CD4-positive, alpha-beta T cell treated with Interferon alpha-2 for 1 hour (primary cell): Measurements from ENCODE around the gene RFX2.
"Not testable (repeated sequence)": the region's sequence is repeated elsewhere in the genome, so short reads cannot be mapped to it uniquely, and the experiment has no call there.

Experiments used
- DNase-seq, 2 donors: peaks; one replicate each; pipeline ENCODE4 v3.0.0-alpha.2; 2020 to 2022

The RFX2 gene

GRCh38 chr19:5985837-5986236 is 124.5 kb downstream of the RFX2 start:
- not testable (repeated sequence) for DNase-seq

- DNase-seq: no peak
Observed at GRCh38 chr19:5985098-5985783, 125.1 kb downstream of the RFX2 start.

GRCh38 chr19:5984600-5984999 is 125.7 kb downstream of the RFX2 start:
- no peak for DNase-seq

DNA sequence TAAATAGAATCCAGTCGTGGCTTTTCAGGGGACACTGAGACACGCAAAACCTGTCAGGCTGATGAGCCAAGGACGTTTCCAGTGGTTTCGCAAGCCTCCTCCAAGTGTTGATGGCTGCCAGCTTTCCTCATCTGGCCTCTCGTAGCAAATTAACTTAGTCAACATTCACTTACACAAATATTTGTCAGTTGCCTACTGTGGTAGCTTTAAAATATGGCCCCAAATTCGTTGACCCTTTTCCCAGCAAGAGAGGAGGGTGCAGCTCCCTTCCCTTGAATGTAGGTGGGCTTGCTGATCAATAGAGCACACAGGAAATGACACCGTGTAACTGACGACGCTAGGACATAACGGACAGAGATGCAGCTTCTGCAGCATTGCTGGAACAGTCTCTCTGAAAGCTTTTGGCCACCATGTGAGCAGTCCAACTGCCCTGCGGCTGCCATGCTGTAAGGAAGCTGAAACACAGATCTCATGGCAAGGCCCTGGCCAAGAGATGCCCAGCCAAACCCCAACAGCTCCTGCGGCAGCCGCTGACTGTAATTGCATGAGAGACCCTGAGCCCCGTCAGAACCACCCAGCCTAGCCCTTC is 126.8 kb downstream of the RFX2 start:
- DNase-seq: no peak

DNA sequence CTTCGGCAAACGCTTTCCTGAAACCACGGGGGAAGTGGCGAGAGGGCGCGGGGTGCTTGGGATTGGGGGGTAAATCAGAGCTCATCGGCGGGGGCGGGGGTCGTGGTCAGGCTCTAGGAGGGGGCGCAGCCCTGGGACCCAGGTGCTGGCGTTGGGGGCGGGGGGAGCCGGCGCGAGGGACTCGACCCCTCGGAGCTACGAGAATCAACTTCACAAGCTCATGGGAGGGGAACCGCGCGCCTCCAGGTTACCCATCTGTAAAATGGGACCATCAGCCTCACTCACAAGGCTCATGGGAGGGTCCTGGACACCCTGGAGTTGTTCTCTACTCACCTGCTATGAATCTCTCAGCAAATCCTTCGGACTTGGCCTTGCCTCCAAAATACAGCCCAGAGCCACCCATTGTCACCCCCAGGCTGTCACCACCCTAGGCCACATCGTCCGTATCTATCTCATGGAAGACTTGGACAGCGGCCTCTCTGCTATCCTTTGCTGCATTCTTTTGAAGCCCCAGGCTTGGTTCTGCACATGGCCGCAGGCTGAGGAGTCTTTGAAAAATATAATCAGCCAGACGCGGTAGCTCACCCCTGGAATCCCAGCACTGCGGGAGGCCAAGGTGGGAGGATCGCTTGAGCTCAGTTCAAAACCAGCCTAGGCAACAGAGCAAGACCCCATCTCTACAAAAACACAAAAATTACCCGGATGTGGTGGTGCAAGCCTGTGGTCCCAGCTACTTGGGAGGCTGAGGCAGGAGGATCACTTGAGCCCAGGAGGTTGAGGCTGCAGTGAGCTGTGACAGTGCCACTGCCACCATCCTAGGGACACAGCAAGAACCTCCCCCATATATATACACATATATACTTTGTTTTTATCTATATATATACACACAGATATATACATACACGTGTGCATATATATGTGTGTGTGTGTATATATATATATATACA is 131.4 kb downstream of the RFX2 start:
- no peak for DNase-seq

DNA sequence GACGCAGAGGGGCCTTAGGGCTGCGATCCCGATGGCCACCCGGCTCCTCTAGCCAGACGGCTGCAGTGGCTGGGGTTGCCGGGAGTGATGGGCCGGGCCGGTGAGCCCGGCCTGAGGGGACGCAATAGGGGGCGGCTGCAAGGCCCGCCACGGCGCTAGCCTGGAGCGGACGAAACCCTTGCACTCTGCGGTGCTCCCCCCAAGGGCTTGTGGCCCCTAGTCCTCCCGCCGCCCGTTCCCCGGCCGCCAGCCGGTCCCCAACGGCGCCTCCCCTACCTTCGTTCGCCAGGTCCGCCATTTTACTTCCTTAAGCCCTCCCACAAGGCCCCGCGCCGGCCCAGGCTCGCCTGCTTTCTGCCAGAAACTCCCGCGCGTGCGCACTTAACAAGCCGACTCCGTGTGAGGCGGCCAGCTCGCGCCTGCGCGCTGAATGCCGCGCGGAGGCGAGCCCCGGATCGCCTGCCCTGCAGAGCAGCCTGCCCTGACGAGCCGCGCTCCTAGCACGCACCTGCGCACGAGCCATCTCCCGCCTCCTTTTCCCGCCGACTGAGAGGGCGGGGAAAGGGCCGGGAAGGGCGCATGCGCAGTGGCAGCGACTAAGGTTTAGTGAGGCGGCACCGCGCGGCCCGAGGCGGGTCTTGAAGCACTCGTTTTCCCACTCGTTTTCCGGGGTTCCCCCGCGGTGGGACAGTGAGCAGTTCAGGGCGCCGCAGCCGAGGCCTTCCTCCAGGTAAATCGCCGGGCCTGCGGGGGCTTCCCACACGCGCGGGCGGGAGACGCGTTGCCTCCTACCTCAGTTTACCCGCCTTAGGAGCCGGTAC is 132.3 kb downstream of the RFX2 start, which contains the start of gene RANBP3:
TSS of gene RANBP3 (minus strand) at position 356 of the 821 bp plus-strand sequence. CDS start at position 298, 58 bp downstream.
- peak; percentile 99 to 100 for DNase-seq

GRCh38 chr19:5977222-5977784 is 133.0 kb downstream of the RFX2 start:
- no peak for DNase-seq

GRCh38 chr19:5976768-5977167 is 133.5 kb downstream of the RFX2 start:
- no peak for DNase-seq

- no peak for DNase-seq
Observed at GRCh38 chr19:5975388-5975728, 134.9 kb downstream of the RFX2 start.

DNA sequence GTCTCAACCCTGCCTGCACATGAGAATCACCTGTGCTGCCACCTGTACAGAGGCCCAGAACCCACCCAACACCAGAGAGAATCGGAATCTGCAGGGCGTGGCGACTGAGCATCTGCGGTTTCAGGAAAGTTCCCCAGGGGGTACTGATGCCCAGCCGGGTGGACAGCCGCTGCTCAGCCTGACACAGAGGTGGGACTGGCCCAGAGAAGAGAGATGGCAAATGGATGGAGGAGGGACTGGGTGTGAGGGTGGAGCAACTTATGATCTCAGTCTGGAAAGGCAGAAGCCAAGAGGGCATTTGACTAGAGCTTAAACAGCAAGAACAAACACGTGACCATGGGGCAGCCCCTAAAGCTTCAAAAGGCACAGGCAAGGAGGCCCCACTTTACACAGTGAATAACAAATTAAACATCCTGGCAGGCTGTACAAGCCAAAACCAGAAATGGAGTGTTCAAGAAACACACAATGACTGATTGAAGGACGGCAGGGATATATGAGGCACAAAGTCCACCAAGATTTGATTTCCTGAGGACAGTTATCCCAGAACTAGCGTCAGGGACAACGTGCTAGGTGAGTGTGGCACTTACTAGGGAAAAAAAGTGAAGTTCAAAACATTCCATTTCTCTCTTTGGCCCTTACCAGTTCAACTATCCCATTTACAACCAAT is 135.4 kb downstream of the RFX2 start:
- peak; percentile 24 to 54 for DNase-seq

GRCh38 chr19:5973867-5974635 is 136.2 kb downstream of the RFX2 start:
- no peak for DNase-seq

GRCh38 chr19:5973376-5973775 is 136.9 kb downstream of the RFX2 start:
- no peak for DNase-seq

- no peak for DNase-seq
Observed at GRCh38 chr19:5972355-5972731, 138.0 kb downstream of the RFX2 start.

- no peak for DNase-seq
Observed at GRCh38 chr19:5971714-5972354, 138.5 kb downstream of the RFX2 start.

GRCh38 chr19:5969476-5969875 is 140.8 kb downstream of the RFX2 start:
- DNase-seq: no peak

DNA sequence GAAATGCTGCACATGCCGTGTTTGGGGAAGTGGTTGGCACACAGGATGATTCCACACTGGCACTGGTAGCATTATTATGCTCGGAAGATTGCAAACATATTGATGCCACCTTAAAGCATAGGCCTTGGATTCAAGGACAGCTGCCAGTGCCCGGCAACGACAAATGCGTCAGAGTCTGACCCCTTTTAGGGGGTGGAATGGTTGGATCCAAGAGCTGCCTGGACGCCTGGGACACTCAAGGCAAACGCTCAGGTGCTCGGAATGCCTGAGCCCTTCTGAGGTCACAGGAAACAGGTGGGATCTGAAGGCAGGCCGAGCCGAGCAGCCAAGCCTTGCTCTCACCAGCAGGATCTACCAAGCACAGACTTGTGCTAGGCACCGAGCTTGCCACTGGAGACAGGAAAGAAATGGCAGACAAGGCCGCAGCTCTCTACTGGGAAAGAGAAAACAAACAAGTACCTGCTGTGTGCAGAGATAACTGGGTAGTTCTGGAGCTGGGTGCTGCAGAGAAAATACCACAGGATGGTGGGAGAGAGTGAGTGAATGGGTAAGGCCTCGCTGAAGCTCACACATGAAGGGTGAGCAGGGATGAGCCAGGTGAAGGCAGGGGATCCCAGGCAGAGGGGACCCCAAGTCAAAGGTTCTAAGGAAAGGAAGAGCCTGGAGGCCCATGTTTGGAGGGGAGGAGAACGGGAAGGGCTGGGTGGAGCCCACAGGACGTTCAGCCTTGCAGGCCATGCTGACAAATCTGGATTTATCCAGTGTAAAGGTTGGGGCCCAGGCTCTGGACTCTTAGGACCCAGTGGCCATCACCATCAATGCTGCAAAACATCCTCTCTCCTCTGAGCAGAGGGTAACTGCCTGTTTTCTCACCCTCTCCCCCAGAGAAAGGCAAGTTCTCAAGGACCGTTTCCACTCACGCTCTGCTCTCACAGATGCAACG is 141.6 kb downstream of the RFX2 start:
- DNase-seq: no peak

DNA sequence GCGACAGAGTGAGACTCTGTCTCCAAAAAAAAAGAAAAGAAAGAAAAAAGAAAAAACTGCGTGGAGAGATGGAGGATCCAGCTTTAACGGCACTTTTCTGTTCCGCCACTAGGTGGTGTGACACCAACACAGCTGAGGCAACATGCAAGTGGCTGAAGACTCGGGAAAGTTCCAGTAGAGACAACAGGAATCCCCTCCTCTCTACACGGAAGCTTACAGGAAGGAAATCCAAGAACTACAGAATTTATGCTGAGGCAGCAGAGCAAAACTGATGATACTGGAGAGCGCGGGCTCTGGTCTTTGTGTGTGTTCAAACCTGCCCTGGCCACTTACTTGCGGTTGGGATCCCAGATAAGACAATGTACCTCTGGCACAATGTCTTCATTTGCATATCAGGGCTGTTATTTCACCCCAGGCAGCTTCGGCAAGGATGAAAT is 142.3 kb downstream of the RFX2 start:
- DNase-seq: peak; percentile 58 to 74

DNA sequence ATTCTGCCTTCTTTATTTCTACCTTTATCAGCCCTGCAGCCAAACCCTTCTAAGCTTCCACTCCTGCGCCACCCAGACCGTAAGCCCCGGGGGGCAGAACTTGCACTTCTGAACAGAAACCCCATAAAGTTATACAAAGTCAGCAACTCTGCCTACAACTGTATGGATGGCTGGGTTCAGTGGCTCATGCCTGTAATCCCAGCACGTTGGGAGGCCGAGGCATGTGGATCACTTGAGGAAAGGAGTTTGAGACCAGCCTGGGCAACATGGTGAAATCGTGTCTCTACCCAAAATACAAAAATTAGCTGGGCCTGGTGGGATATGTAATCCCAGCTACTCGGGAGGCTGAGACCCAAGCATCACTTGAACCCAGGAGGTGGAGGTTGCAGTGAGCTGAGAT is 142.7 kb downstream of the RFX2 start:
- no peak for DNase-seq

DNA sequence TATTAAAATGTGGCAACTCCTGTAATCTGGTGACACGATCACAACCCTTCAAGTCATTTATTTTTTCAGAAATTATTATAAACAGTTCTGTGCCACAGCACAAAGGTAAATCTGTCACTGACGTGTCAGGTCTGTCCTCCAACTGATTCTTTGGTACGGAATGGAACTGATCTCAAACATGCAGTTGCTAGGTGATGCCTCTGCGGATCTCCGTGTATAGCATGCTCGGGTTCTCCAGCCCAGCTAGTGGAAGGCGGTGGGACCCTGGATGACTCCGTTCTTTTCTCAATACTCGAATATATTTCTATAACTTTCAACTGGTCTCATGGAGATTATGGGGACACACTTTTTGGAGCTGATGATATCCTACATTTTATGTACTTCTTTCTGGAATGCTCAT is 143.4 kb downstream of the RFX2 start:
- no peak for DNase-seq
